ENCODE results near the gene ZDHHC11.
"Not testable (repeated sequence)": the region's sequence is repeated elsewhere in the genome, so short reads cannot be mapped to it uniquely, and the experiment has no call there.

ZDHHC11 gene

DNA sequence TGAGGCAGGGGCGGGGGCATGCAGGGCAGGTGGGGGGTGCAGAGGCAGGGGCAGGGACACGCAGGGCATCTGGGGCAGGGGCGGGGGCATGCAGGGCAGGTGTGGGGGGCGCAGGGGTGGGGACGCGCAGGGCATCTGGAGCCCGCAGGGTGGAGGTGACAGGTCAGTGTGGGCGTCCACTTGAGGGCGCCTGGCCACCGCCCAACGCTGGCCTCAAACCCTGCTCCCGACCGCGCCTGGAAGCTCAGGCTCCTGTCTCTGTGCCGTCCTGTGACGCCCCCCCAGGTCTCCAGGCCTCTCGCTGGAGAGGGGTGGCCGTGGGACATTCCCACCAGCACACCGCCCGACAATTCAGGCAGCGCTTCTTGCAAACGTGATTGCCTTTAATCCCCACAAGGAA, 6.9 kb downstream of the ZDHHC11 start:
- not testable (repeated sequence) for DNase-seq (ENCODE audit: low spot score)

DNA sequence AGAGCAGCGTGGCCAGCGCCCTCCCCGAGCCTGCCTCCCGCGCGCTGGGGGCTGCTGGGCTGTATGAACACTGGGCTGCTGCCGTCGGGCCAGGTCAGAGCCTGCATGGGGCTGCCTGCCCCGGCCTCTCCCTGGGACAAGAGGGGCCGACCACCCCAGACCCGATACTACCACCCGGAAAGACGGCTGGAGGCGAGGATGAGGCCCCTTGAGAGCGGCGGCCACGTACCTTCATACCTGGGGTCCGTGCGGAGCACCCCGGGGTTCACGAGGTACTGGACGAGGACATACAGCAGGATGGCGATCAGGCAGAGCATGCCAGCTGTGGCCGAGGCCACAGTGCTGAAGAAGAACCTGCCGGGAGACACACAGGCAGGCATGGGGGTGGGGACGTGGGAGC, 7.4 kb downstream of the ZDHHC11 start:
- DNase-seq (ENCODE audit: low spot score): not testable (repeated sequence)

DNA sequence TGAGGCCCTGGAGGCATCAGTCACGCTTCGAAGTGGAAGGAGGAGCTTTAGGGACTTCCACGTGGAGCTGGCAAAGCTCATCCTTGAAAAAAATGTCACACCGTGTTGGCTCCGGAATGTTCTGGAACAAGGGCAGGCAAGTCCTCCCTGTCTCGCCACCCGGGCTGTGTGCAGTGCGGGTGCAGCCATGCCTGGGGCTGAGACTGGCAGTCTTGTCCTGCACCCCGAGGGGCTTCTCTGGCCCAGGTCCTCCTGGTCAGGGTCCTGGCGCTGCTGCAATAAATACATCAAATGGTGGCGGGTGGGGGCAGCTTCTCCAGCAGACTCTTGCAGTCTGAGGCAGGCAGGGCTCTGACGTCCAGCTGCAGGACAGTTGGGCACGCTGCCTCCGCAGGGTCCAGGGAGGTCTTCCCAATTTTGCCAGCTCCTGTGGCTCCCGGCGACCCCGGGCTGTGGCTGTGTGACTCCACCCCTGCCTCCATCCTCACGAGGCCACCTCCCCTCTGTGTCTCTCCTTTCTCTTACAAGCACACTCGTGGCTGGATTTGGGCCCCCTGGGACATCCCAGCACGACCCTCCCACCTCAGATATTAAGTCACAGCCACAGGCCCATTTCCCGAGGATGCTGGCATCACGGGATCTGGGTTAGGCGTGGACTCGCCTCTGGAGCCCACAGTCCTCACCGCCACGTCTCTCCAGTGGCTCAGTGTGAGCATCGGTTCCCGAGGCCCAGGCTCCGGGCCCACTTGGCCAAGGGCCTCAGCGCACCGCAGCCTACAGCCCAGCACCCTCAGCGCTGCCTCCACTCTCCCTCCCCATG, 8.2 kb downstream of the ZDHHC11 start:
- DNase-seq (ENCODE audit: low spot score): not testable (repeated sequence)

DNA sequence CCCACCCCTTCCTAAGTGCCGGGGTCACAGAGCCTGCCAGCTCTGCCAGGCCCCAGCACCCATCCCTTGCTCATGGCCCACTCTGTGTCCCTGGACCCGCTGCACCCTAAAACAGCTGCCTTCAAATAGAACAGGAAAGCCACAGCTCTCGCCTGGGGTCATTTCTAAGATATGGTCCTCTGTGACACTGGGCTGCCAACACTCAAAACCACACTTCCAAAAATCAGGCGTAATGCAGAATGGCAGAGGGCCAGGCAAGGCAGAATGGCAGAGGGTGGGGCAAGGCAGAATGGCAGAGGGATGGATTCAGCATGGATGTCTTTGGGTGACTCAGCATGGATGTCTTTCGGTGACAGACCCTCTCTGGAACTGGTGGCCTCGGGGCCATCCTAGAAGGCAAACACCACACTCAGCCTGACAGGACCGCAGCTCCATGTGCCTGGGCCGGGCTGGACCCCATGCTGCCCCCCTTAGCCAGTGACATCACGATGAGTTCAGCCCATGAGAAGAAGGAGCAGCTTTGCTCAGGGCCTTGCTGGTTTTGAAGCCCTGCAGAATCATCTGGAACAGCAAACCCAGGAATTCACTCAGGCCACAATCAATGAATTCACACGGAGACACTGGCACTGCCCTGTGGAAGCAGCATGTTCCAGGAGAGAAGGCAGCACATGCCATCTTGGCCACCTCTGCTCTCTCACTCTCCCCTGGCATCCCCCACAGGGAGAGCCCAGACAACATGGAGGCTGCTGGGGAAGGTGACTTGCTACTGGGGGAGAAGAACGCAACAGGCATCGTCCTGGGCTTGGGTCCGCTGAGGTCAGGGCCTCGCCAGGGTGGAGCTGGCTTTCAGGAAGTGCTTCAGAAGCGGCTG, 9.0 kb downstream of the ZDHHC11 start:
- DNase-seq (ENCODE audit: low spot score): not testable (repeated sequence)

DNA sequence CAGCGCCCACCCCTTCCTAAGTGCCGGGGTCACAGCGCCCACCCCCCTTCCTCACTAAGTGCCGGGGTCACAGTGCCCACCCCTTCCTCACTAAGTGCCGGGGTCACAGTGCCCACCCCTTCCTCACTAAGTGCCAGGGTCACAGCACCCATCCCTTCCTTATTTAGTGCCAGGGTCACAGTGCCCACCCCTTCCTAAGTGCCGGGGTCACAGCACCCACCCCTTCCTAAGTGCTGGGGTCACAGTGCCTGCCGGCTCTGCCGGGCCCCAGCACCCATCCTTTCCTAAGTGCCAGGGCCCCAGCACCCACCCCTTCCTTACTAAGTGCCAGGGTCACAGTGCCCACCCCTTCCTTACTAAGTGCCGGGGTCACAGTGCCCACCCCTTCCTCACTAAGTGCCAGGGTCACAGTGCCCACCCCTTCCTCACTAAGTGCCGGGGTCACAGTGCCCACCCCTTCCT, 9.8 kb downstream of the ZDHHC11 start:
- not testable (repeated sequence) for DNase-seq (ENCODE audit: low spot score)

DNA sequence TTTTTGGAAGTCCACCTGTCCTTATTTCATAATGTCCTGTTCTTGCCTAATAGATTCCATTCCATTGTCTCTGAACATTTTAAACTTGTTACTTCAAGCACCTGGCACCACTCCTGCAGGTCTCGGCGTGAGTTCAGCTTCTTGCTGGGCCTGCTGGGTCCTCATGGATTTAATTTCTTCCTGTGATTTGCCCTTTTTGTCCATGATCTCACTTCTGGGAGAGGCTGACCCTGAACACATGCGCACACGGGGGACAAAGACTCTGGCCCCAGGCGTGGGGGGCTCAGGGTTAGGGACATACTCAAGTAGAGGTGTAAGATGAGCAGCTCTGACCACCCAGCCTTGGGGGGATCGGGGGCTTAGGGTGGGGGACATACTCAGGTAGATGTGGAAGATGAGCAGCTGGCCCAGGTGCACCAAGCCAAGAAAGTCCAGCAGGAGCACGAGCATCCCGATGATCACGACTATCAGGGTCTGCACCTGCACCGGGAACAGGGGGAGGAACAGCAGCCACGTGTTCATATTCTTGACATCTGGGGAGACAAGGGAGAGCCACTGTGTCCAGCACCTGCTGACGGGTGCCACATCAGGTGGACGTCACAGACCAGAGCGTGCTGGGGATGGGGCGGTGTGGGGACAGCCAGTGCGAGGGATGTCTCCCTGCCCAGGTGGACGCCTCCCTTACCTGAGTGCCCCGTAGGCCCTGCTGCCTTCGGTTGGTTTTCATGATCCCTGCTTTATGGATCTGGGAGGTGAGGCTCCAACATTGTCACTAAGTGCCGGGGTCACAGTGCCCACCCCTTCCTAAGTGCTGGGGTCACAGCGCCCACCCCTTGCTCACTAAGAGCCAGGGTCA, 10.4 kb downstream of the ZDHHC11 start:
- not testable (repeated sequence) for DNase-seq (ENCODE audit: low spot score)

DNA sequence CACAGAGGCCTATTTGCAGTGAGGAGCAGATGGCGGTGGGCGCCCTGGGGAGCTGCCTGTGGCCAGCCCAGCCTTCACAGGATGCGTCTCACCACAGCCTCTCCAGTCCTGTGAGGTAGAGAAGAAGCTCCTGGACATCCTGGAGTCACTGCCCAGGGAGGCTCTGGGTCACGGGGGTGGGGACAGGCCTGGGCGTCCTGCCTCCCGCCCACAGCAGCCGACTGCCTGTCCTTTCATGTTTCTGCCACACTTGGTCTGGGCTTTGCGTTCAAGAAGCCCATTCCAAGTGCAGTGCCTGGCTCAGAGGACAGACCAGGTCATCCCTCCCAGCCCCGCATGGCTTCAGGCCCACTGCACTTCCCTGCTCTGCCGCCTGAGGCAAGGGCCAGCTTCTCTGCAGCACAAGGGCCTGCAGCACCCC, 12.3 kb downstream of the ZDHHC11 start:
- DNase-seq (ENCODE audit: low spot score): not testable (repeated sequence)

DNA sequence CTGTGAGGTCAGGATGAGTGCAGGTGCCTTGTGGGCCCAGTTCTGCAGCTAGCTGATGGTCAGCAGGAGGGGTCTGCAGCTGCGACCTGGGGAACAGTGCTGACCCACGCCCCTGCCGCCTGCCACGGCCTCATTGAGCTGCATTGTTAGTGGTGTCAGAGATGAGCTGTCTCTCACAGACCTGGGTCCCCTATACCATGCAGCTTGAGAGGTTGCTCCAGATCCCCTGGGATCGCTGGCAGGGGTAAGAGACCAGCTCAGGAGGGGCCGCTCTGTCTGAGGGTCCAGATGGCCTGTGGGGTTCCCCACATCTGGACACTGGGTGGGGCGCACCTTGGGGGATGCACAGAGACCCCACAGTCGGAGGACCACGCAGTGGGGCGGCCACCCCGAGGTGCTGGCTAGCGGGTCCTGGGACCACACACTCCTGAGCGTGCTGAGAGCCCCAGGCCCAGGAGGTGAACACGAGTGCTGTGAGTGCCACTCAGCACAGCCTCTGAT, 13.1 kb downstream of the ZDHHC11 start:
- not testable (repeated sequence) for DNase-seq (ENCODE audit: low spot score)

DNA sequence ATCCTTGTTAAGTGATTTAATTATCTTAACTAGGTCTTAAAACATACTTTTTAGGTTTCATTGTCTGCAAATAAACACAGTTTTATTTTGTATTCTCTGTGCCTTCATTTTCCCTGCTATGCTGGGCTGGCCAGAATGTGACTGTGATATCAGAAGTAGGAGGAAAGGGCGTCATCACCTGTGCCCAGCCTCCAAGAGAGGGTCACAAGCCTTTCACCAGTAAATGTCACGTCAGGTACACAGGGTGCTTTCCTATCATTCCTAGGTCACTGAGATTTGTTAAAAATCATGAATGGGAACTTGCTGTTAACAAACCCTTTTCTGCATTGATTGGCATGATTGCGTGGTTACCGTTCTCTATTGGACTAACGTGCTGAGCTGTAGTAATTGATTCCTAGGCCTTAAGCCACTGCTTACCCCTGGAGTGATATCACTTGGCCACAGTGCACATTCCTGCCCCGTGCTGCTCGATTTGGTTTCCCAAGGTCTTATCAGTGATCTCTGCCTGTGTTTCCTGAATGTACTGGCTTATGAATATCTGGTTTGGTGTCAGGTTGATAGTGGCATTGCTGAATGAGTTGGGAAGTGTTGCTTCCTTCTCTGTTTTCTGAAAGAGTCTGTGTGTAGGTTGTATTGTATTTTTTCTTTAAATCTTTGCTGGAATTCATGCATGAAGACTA, 14.7 kb downstream of the ZDHHC11 start:
- DNase-seq (ENCODE audit: low spot score): not testable (repeated sequence)

DNA sequence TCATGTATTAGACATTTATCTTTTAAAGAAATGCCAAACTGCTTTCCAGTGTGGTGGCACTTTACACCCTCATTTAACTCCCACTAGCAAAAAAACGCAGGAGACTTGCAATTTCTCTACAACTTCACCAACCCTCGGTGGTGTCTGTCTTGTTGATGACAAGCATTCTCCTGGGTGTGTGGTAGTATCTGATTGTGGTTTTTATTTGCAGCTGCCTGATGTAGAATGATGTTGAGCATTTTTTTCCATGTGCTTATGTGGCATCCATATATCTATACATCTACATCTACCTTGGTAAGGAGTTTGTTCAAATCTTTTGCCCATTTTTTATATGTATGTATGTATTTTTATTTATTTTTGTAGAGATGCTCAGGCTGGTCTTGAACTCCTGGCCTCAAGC, 16.8 kb downstream of the ZDHHC11 start:
- DNase-seq (ENCODE audit: low spot score): not testable (repeated sequence)

DNA sequence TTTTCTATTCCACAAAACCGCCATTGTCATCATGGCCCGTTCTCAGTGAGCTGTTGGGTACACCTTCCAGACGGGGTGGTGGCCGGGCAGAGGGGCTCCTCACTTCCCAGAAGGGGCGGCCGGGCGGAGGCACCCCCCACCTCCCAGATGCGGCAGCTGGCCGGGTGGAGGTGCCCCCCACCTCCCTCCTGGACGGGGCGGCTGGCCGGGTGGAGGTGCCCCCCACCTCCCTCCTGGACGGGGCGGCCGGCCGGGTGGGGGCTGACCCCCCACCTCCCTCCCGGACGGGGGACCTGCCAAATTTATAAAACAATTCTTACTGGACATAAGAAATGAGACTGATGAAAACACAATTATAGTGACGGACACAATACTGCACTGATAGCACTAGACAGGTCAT, 22.6 kb downstream of the ZDHHC11 start:
- not testable (repeated sequence) for DNase-seq (ENCODE audit: low spot score)

DNA sequence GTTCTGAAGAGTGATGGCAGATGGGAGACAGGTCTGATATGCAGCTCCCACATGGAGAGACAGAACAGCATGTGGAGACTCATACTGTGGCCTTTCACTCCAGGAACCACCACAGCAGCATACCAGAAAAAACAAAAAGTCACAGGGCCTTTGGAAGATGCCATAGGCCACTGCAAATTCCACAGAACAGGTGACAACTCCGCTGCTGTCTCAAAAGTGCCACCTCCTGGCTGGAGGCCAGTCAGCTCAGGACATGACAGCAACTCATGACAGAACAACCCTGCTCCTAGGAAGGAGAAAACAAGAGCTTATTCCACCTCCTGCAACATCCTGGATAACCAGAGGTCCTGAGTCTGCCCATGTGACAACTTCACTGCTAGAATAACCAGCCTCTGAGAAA, 25.2 kb downstream of the ZDHHC11 start:
- not testable (repeated sequence) for DNase-seq (ENCODE audit: low spot score)

DNA sequence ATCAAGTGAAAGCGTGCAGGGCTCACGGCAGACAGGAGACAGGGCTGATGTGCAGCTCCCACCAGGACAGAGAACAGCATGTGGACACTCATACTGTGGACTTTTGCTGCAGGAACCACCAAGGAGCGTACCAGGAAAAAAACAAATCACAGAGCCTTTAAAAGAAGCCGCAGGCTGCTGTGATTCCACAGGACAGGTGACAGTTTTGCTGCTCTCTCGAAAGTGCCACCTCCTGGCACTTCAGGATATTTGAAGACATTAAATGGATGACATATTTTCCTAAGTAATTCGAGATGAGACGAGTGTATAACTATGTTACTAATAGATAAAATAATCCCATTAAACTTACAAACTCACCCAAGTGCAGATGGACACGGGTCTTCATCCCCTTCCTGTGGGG, 29.3 kb downstream of the ZDHHC11 start:
- DNase-seq (ENCODE audit: low spot score): no peak

DNA sequence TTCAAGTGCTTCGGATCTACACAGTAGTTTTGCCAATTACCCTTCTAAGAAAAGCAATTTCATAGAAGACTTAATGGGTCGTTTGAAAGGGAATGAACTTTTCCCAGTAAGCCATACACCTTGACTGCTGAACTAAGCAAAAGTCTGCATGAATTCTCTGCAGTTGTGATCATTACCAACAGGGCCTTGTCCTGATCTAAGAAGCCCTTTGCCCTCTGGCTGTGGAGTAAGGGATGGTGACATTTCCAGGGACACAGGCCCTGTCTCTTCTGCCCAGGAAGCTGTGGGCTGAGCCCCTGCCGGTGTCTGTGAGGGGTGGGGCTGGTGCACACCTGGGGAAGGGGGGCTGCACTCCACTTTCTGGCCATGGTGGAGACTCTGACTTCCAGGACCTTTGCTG, 30.5 kb downstream of the ZDHHC11 start:
- DNase-seq (ENCODE audit: low spot score): no peak

DNA sequence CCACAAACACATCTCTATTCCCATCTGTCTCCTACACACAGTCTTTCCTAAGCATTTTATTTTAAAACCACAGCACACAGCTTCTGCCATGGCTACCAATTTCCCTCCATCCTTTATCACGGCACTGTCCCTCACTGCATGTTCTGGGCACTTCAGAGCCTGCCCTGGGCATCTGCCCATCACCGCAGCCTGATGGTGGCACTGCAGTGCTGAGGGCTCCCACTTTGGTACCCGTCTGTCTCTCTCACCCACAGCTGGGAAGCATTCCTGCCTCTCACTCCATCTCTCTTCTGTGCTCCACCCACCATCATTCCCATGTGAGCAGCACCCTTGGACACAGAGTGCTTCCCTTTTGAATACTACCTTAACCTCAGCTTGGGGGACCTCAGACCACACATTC, 31.7 kb downstream of the ZDHHC11 start:
- no peak for DNase-seq (ENCODE audit: low spot score)

DNA sequence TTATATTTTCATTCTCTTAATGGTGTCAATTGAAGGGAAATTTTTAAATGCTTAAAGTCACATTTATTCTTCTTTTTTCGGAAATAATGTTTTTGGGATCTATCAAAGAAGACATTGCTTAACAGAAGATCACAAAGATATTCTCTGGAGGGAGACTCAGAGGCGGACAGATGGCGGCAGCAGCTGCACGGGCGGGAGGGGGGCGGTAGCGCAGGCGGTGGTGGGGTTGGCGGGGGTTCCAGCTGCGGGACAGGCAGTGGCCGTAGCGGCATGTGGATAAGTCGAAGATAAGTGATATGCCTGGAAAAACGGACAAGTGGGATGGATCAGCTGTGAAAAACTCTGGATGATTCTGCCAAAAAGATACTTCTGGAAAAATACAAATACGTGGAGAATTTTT, 34.6 kb downstream of the ZDHHC11 start:
- no peak for DNase-seq (ENCODE audit: low spot score)

DNA sequence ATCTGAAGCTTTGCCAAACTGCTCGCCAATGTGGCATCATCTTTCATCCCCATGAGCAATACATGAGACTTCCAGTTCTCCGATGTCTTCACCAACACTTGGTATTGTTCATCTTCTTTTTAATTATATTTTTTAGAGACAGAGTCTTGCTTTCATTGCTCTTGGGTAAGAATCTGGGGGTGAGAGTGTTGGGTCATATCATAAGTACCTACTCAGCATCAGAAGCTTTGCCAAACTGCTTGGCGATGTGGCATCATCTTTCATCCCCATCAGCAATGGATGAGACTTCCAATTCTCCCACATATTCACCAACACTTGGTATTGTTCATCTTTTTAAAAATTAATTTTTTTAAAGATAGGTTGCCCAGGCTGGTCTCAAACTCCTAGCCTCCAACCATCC, 35.3 kb downstream of the ZDHHC11 start:
- no peak for DNase-seq (ENCODE audit: low spot score)

DNA sequence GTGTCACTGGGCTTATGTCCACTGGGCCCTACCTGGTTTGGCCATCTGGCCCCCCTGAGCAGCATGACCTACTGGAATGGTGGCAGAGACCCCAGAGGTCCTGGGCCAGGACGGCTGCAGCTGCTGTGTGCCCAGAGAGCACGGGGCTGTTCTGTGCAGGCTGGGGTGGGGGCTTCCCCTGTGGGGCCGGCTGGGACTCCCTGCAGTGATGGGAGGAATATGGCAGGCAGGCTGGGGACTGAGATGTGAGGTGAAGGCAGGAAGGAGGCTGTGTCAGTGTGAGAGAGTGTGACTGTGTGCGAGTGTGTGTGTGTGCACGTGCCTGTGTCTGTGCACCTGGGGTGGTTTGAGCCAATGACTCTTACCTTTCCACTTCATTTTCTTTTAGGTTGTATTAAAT, 37.2 kb downstream of the ZDHHC11 start:
- not testable (repeated sequence) for DNase-seq (ENCODE audit: low spot score)

DNA sequence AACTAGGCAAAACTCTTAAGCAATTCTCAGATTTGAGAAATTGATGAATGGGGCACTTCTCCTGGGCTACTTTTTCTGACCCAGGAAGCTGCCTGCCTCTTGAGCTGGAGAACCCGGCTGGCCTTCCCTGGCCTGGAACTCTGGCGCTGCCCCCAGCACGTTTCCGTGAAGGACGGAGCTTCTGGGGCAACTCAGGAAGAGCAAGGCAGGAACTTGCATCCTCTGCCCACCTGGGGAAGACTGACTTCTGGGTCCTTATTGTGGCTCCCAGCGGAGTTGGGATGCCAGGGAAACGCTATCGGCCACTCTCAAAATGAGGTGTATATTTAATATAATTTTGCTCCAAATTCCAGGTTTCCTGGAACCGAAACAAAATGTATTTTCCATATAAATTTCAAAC, 39.4 kb downstream of the ZDHHC11 start:
- DNase-seq (ENCODE audit: low spot score): not testable (repeated sequence)

DNA sequence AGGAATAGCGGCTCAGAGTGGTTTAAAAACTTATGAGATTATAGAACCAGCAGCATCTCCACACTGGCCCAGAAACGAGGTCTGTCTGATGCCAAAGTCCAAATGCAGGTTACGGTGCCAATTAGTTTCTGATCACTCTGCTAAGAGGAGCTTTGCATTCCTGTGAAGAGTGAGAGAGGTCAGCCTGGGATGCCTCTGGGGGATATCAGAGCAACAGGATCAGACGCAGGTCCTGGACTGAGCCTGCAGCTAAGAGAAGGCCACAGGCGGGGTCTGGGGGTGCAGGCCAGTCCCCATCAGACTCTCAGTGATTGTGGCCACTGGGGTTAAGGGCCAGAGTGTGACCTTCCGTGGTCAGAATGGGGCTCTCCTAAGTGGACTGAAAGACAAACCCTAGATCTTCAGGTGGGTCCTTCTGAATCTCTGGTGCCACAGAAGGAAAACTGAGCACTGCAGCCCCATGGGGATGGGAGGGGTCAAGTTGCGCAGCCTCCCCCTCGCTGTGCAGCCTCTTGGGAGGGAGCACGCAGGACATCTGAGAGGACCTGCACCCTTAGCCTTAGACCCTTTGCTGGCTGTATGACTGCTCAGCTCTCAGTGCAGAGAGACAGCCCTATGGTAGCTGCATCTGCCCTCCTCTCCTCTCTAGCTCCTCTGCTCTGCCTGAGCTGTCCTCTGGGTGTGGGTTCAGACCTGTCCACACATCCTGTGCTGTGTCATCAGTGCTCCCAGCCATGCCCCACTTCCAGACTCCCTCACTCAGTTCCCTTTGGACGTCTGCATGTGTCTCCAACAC, 42.9 kb downstream of the ZDHHC11 start:
- DNase-seq (ENCODE audit: low spot score): not testable (repeated sequence)
